HepG2 (cell line): ENCODE results near the gene TESK1. TPM values are rescaled to one million over a fixed set of nuclear protein-coding genes. Genes with fewer than 3 reads are reported as not detected.

Source experiments
- AGO2 ChIP-seq: fragments of 200-400 bp; formaldehyde crosslinking; optimal IDR thresholded peaks from 2 replicates; pipeline ENCODE3; 2017; ENCODE audit warnings: mild to moderate bottlenecking, low read depth, low read length, moderate library complexity
- MAZ ChIP-seq, 2 experiments: sonication (generic) in 1 of 2; formaldehyde crosslinking in 1 of 2; IDR thresholded peaks; 2 replicates each; pipeline versions ENCODE4 v1.5.0 to v1.6.1; 2012 to 2020; ENCODE audit warnings: low read depth in 2 of 2, mild to moderate bottlenecking in 2 of 2, borderline replicate concordance in 1 of 2, improper control_type of control experiment in 1 of 2, low read length in 1 of 2, missing genetic modification reagents in 1 of 2, moderate library complexity in 1 of 2
- MTA1 ChIP-seq: sonication (generic); formaldehyde crosslinking; IDR thresholded peaks from 2 replicates; pipeline ENCODE4 v1.4.0; 2020; ENCODE audit warnings: missing genetic modification reagents, mild to moderate bottlenecking, borderline replicate concordance
- SRSF1 ChIP-seq: fragments of 200-400 bp; formaldehyde crosslinking; optimal IDR thresholded peaks from 2 replicates; pipeline ENCODE3; 2017; ENCODE audit warnings: mild to moderate bottlenecking, low read depth, low read length, moderate library complexity
- TARDBP ChIP-seq: sonication (generic); formaldehyde crosslinking; IDR thresholded peaks from 2 replicates; pipeline ENCODE4 v1.8.0; 2022; ENCODE audit warnings: mild to moderate bottlenecking, missing genetic modification reagents
- TCF12 ChIP-seq, 2 experiments: fragments of 450-650 bp in 1 of 2; sonication (generic) in 1 of 2; formaldehyde crosslinking in 1 of 2; IDR thresholded peaks; 2 replicates each; pipeline versions ENCODE4 v1.6.1 to v1.8.0; 2017 to 2022; ENCODE audit warnings: antibody characterized with exemption in 1 of 2, mild to moderate bottlenecking in 1 of 2, missing genetic modification reagents in 1 of 2, moderate library complexity in 1 of 2
- ZNF274 ChIP-seq: sonication (generic); formaldehyde crosslinking; IDR thresholded peaks from 2 replicates; pipeline ENCODE4 v1.5.1; 2020; ENCODE audit warnings: mild to moderate bottlenecking, missing genetic modification reagents
- ZNF605 ChIP-seq: sonication (generic); formaldehyde crosslinking; IDR thresholded peaks from 2 replicates; pipeline ENCODE4 v1.8.0; 2022; ENCODE audit warnings: mild to moderate bottlenecking, missing genetic modification reagents
- ZNF724P ChIP-seq: sonication (generic); formaldehyde crosslinking; IDR thresholded peaks from 2 replicates; pipeline ENCODE4 v1.8.0; 2022; ENCODE audit warnings: missing genetic modification reagents, borderline replicate concordance
- ZNF761 ChIP-seq: sonication (generic); formaldehyde crosslinking; conservative IDR thresholded peaks from 2 replicates; pipeline ENCODE4 v1.4.0; 2020; ENCODE audit warnings: mild to moderate bottlenecking, missing genetic modification reagents
- ZNF790 ChIP-seq: sonication (generic); formaldehyde crosslinking; IDR thresholded peaks from 2 replicates; pipeline ENCODE4 v1.8.0; 2022; ENCODE audit warnings: missing genetic modification reagents, mild to moderate bottlenecking, borderline replicate concordance
- ZNF883 ChIP-seq: sonication (generic); formaldehyde crosslinking; IDR thresholded peaks from 2 replicates; pipeline ENCODE4 v1.5.1; 2020; ENCODE audit warnings: mild to moderate bottlenecking, missing genetic modification reagents; ENCODE audit errors: not compliant biosample characterization
- ZSCAN12 ChIP-seq: sonication (generic); formaldehyde crosslinking; IDR thresholded peaks from 2 replicates; pipeline ENCODE4 v1.9.0; 2021; ENCODE audit warnings: mild to moderate bottlenecking, missing genetic modification reagents
- polyA plus RNA-seq, 8 experiments: library from polyadenylated mRNA; depleted of rRNA in 3 of 8; stranded (reverse) in 7 of 8; unstranded in 1 of 8; fragments of >200 nt; fragmentation: Illumina TruSeq in 4 of 8; extraction: Trizol in 4 of 8; gene quantifications; 2 replicates each; pipeline versions ENCODE4 v1.2.1 to v1.2.3, GENCODE V29; 2011 to 2016; ENCODE audit warnings: low read depth in 4 of 8, missing spikeins in 1 of 8, mixed read lengths in 1 of 8; ENCODE audit not compliant: insufficient read depth in 1 of 8
- total RNA-seq, 5 experiments: library from RNA; depleted of rRNA; stranded (reverse); fragments of >200 nt; fragmentation: Illumina TruSeq; extraction: Trizol; gene quantifications; 2 replicates each; pipeline ENCODE4 v1.2.3, GENCODE V29; 2016; ENCODE audit warnings: low read depth in 1 of 5
- TF ChIP-seq, protein P1 (sequence below): sonication (generic); formaldehyde crosslinking; IDR thresholded peaks from 2 replicates; pipeline ENCODE4 v1.4.0; 2020; ENCODE audit warnings: mild to moderate bottlenecking, missing genetic modification reagents
- TF ChIP-seq, protein P2 (sequence below): sonication (generic); formaldehyde crosslinking; IDR thresholded peaks from 2 replicates; pipeline ENCODE4 v1.8.0; 2022; ENCODE audit warnings: missing genetic modification reagents, mild to moderate bottlenecking, inconsistent platforms, borderline replicate concordance
- TF ChIP-seq, protein P3 (sequence below): IDR thresholded peaks from 2 replicates; pipeline ENCODE4 v1.4.0; 2020; ENCODE audit warnings: mild to moderate bottlenecking, missing genetic modification reagents
- TF ChIP-seq, protein P4 (sequence below): sonication (generic); formaldehyde crosslinking; IDR thresholded peaks from 2 replicates; pipeline ENCODE4 v1.9.0; 2021; ENCODE audit warnings: missing genetic modification reagents, borderline replicate concordance

TESK1 gene
- total and polyA plus RNA-seq, 2 of the 13 experiments (the other 11 are each of a cell fraction or from before 2014, with no cell fraction given) = 7.3 to 13.6 TPM

DNA sequence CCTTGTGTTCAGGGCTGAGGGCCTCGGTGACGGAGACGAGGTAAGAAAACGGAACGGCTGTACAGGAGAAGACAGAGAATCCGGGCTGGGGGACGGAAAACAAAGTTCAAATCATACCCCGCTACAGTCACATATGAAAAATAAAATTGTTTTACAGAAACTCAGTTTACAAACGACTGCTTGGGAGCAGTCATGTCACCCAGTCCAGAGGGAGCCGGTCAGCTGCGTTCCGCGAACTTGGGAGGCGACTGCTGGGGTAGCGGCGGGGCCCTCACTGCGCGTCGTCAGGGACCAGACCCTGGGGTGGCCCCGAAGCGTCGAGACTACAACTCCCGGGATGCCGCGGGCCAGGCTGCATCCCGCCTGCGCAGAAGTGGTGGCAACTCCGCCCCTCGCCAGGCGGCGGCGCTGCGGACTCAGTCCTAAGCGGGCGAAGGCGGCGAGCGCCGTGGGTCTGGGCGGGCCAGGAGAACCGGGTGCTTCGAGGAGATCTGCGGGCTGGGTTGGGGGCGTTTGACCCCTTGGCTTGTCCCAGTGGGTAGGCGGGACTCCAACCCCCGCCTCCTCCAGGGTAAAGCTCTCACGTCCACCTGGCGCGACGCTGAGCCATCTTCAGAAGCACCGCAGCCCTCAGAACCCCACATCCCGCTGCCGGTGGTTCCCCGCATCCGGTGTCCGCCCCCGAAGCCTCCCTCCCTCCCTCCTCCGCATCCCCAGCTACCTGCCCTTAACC is 41.6 kb downstream of the TESK1 start (continued):
- TF ChIP-seq, protein P1, sequence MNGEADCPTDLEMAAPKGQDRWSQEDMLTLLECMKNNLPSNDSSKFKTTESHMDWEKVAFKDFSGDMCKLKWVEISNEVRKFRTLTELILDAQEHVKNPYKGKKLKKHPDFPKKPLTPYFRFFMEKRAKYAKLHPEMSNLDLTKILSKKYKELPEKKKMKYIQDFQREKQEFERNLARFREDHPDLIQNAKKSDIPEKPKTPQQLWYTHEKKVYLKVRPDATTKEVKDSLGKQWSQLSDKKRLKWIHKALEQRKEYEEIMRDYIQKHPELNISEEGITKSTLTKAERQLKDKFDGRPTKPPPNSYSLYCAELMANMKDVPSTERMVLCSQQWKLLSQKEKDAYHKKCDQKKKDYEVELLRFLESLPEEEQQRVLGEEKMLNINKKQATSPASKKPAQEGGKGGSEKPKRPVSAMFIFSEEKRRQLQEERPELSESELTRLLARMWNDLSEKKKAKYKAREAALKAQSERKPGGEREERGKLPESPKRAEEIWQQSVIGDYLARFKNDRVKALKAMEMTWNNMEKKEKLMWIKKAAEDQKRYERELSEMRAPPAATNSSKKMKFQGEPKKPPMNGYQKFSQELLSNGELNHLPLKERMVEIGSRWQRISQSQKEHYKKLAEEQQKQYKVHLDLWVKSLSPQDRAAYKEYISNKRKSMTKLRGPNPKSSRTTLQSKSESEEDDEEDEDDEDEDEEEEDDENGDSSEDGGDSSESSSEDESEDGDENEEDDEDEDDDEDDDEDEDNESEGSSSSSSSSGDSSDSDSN (CRISPR knock-in tag) = peak; percentile 75
- TF ChIP-seq, protein P2, sequence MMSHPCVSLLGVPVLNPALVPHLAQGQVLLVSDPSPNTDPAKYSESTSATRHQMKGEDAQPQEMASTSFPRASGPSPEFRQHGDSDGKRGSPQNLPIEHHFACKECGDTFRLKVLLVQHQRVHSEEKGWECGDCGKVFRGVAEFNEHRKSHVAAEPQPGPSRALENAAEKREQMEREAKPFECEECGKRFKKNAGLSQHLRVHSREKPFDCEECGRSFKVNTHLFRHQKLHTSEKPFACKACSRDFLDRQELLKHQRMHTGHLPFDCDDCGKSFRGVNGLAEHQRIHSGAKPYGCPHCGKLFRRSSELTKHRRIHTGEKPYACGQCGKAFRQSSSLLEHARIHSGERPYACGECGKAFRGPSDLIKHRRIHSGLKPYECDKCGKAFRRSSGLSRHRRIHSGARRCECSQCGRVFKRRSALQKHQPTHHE (CRISPR knock-in tag) = no peak
- TF ChIP-seq SRSF1 (no peak), ZNF883 (CRISPR knock-in tag) (no peak), TCF12 (IDR thresholded peaks at IDR 0.05) (no peak), TCF12 (CRISPR knock-in tag; IDR thresholded peaks at IDR 0.05) (no peak), TARDBP (CRISPR knock-in tag) (no peak), ZNF274 (CRISPR knock-in tag) (no peak), ZNF724P (CRISPR knock-in tag) (no peak), AGO2 (no peak), ZNF761 (CRISPR knock-in tag) (0 out of 2 replicates have a peak, but pooled peaks have one; percentile 29), ZNF790 (CRISPR knock-in tag) (0 out of 2 replicates have a peak, but pooled peaks have one; percentile 62), MAZ (IDR thresholded peaks at IDR 0.05; ENCODE audit: borderline replicate concordance, low read depth, low read length) (0 out of 2 replicates have a peak, but pooled peaks have one; percentile 25), MAZ (CRISPR knock-in tag; IDR thresholded peaks at IDR 0.05; ENCODE audit: low read depth) (peak; percentile 60; the same call in 1 of the 2 replicates), MTA1 (CRISPR knock-in tag) (no peak), ZNF605 (no peak; the same call in 1 of the 2 replicates), ZSCAN12 (CRISPR knock-in tag) (no peak)
- TF ChIP-seq, protein P3, sequence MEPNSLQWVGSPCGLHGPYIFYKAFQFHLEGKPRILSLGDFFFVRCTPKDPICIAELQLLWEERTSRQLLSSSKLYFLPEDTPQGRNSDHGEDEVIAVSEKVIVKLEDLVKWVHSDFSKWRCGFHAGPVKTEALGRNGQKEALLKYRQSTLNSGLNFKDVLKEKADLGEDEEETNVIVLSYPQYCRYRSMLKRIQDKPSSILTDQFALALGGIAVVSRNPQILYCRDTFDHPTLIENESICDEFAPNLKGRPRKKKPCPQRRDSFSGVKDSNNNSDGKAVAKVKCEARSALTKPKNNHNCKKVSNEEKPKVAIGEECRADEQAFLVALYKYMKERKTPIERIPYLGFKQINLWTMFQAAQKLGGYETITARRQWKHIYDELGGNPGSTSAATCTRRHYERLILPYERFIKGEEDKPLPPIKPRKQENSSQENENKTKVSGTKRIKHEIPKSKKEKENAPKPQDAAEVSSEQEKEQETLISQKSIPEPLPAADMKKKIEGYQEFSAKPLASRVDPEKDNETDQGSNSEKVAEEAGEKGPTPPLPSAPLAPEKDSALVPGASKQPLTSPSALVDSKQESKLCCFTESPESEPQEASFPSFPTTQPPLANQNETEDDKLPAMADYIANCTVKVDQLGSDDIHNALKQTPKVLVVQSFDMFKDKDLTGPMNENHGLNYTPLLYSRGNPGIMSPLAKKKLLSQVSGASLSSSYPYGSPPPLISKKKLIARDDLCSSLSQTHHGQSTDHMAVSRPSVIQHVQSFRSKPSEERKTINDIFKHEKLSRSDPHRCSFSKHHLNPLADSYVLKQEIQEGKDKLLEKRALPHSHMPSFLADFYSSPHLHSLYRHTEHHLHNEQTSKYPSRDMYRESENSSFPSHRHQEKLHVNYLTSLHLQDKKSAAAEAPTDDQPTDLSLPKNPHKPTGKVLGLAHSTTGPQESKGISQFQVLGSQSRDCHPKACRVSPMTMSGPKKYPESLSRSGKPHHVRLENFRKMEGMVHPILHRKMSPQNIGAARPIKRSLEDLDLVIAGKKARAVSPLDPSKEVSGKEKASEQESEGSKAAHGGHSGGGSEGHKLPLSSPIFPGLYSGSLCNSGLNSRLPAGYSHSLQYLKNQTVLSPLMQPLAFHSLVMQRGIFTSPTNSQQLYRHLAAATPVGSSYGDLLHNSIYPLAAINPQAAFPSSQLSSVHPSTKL (CRISPR knock-in tag) = peak; percentile 37; the same call in 1 of the 2 replicates
- TF ChIP-seq, protein P4, sequence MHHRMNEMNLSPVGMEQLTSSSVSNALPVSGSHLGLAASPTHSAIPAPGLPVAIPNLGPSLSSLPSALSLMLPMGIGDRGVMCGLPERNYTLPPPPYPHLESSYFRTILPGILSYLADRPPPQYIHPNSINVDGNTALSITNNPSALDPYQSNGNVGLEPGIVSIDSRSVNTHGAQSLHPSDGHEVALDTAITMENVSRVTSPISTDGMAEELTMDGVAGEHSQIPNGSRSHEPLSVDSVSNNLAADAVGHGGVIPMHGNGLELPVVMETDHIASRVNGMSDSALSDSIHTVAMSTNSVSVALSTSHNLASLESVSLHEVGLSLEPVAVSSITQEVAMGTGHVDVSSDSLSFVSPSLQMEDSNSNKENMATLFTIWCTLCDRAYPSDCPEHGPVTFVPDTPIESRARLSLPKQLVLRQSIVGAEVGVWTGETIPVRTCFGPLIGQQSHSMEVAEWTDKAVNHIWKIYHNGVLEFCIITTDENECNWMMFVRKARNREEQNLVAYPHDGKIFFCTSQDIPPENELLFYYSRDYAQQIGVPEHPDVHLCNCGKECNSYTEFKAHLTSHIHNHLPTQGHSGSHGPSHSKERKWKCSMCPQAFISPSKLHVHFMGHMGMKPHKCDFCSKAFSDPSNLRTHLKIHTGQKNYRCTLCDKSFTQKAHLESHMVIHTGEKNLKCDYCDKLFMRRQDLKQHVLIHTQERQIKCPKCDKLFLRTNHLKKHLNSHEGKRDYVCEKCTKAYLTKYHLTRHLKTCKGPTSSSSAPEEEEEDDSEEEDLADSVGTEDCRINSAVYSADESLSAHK (CRISPR knock-in tag) = no peak
